Activated naive CD4-positive, alpha-beta T cell treated with anti-CD3 and anti-CD28 coated beads, Interleukin-2, amount 50 U/mL, for 24 hours (primary cell): ENCODE measurements around the gene UBE3C.
A peak's percentile ranks its signal among the peaks of the same experiment; 100 is the strongest.
"Not testable (repeated sequence)": the region's sequence is repeated elsewhere in the genome, so short reads cannot be mapped to it uniquely, and the experiment has no call there.

Source experiments
- H3K27ac Mint-ChIP-seq: one replicate; pipeline ENCODE4 v1.8.0; 2021; ENCODE audit warnings: mild to moderate bottlenecking, mixed read lengths
- H3K27me3 Mint-ChIP-seq: one replicate; pipeline ENCODE4 v1.8.0; 2021; ENCODE audit warnings: mixed read lengths
- H3K36me3 Mint-ChIP-seq: one replicate; pipeline ENCODE4 v1.8.0; 2021; ENCODE audit warnings: mixed read lengths
- H3K4me1 Mint-ChIP-seq: one replicate; pipeline ENCODE4 v1.8.0; 2021; ENCODE audit warnings: mixed read lengths
- H3K4me3 Mint-ChIP-seq: one replicate; pipeline ENCODE4 v1.8.0; 2021; ENCODE audit warnings: mild to moderate bottlenecking, mixed read lengths
- H3K9me3 Mint-ChIP-seq: one replicate; pipeline ENCODE4 v1.8.0; 2021; ENCODE audit warnings: mixed read lengths

The UBE3C gene

DNA sequence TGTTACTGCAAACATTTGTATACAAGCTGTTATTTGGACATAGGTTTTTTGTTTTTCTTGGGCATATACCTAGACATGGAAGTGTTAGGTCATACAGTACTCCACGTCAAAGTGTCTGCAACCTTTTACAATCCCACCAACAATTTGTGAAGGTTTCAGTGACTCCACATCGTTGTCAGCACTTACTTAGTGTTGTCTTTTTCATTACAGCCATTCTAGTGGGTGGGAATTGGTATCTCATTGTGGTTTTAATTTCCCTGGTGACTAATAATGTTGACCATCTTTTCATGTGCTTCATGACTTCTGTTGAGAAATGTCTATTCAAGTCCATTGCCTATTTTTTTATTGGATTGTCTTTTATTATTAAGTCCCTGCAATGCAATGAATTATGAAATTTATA lies 95.0 kb downstream of the UBE3C start:
- H3K4me1 Mint-ChIP-seq: no peaks in the 10 kb centered on the region
- H3K27ac Mint-ChIP-seq: no peak overlapping the region
- peaks cover 21% of the 10 kb centered on the region for H3K36me3 Mint-ChIP-seq
- H3K4me3 Mint-ChIP-seq: no peak overlapping the region
- no peaks in the 10 kb centered on the region for H3K27me3 Mint-ChIP-seq
- no peaks in the 10 kb centered on the region for H3K9me3 Mint-ChIP-seq

DNA sequence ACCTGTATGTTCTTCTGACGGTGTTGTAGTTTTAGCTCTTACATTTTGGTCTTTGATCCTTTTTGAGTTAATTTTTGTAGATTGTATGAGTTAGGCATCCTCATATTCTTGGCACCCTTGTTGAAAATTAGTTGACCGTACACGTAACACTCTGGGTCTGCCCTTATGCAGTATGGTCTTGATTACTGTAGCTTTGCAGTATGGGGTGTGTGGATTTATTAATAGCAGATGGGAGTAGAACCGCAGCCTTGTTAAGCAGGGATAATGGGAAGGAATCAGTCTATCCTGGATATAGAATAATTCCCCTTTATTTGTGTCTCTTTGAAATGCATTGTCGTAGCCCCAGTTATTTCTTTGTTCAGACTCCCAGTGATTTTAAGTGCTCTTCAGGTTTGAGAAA lies 95.5 kb downstream of the UBE3C start:
- Mint-ChIP-seq H3K36me3 (peaks cover 24% of the 10 kb centered on the region), H3K4me3 (no peak overlapping the region), H3K4me1 (no peaks in the 10 kb centered on the region), H3K9me3 (no peaks in the 10 kb centered on the region), H3K27ac (no peak overlapping the region), H3K27me3 (no peaks in the 10 kb centered on the region)

DNA sequence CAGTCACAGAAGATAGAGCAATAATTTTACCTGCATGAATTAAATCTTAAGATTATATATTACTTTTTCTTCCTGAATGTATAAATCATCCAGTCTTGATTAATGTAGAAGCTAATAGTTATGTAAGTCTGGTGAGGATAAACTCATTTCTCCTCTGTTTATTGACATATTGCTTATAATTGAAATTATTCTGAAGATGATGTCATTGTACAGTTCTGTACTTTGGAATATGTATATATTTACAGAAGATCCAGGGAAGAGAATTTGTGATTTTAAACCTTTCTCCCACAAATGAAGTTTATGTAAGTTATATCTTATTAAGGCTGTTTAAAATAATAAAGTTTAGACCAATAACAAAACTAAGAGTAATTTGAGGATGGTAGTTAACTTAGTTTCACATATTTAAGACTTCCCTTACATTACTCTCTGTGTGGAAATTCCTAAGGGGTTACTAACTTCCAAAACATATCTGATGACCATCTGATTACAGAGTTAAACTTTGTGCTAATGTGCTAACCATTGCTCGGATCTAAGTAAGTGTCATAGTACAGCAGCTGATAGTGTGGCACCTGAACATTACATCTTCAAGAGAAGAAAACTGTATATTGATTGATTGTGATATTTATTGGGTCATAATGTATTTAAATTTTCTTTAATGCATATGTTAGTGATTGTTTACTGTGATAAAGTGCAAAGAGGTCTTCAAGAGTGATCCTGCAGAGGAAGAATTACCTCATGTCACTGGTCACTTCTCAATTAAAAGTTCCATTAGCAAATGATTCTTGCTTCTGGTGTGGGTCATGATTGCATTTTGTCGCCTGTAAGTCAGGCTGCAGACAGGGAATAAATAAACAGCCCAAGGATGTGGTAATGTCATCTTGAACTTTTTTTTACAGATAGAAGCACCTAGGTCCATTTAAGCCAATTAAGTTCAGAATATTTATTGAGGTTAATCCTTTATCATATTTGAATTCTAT lies 96.9 kb downstream of the UBE3C start:
- Mint-ChIP-seq H3K4me3 (no peak overlapping the region), H3K27me3 (no peaks in the 10 kb centered on the region), H3K4me1 (no peaks in the 10 kb centered on the region), H3K9me3 (no peaks in the 10 kb centered on the region), H3K36me3 (peaks cover 27% of the 10 kb centered on the region), H3K27ac (no peak overlapping the region)

DNA sequence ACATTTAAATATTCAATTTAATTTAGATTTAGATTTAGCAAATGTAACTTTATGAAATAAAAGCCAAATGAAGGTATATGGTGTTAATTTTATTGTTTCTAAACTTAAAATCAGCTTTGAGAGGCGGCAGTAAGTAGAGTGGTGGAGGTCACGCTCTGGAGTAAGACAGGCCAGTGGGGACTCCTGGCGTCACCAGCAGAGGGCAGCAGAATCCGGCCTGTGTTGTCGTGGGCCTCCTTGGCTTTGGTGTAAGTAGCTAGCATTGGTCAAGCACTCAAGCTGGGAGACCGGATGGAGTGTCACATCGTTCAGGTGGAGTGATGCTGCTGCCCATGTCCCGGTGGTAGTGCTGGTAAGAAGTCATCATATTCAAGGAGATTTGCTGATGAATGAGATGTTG lies 99.4 kb downstream of the UBE3C start:
- Mint-ChIP-seq H3K4me1 (peaks cover 1% of the 10 kb centered on the region), H3K27ac (no peak overlapping the region), H3K36me3 (peaks cover 20% of the 10 kb centered on the region), H3K9me3 (no peaks in the 10 kb centered on the region), H3K4me3 (no peak overlapping the region), H3K27me3 (no peaks in the 10 kb centered on the region)

DNA sequence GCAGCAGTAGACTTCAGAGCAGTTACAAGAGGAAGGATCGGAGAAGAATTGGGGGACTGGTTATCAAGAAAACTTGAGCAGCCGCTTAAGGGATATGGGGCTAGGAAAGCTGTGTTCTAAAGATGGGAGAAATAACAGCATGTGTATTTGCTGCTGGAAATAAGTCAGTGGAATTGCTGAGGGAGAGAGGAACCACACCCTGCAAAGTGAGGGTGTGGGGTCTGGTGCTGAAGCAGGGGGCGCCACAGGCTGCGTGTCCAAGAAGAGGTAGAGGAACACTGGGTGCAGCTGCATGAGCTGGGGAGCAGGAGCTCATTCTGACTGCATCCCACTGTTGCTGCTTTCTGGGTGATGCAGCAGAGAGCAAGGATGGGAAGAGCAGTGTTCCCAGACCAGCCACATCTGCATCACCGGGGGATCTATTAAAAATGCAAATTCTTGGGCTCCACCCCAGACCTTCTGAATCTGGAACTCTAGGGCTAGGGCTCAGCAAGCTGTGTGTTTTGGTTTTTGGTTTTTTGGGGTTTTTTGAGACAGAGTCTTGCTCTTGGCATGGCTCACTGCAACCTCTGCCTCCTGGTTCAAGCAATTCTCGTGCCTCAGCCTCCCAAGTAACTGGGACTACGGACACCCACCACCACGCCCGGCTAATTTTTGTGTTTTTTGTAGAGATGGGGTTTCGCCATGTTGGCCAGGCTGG lies 101.0 kb downstream of the UBE3C start:
- Mint-ChIP-seq H3K9me3 (no peaks in the 10 kb centered on the region), H3K4me1 (peaks cover 5% of the 10 kb centered on the region), H3K4me3 (no peak overlapping the region), H3K27ac (peak overlapping the region; percentile 3), H3K27me3 (no peaks in the 10 kb centered on the region), H3K36me3 (peaks cover 13% of the 10 kb centered on the region)

DNA sequence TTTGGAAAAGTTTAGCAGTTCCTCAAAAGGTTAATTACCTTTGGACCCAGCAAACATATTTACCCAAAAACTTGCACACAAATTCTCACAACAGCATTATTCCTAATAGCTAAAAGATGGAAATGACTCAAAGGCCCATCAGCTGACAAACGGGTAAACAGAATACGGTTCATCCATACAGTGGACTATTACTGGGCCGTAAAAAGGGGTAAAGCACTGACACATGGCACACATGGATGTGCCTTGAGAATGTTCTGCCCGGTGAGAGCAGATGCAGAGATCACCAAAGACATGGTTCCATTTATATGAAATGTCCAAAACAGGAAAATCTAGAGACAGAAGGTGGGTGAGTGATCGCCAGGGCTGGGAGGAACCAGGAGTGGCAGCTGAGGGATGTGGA lies 102.9 kb downstream of the UBE3C start:
- Mint-ChIP-seq H3K4me3 (no peak overlapping the region), H3K4me1 (peaks cover 5% of the 10 kb centered on the region), H3K36me3 (peaks cover 13% of the 10 kb centered on the region), H3K27ac (no peak overlapping the region), H3K27me3 (no peaks in the 10 kb centered on the region), H3K9me3 (no peaks in the 10 kb centered on the region)

DNA sequence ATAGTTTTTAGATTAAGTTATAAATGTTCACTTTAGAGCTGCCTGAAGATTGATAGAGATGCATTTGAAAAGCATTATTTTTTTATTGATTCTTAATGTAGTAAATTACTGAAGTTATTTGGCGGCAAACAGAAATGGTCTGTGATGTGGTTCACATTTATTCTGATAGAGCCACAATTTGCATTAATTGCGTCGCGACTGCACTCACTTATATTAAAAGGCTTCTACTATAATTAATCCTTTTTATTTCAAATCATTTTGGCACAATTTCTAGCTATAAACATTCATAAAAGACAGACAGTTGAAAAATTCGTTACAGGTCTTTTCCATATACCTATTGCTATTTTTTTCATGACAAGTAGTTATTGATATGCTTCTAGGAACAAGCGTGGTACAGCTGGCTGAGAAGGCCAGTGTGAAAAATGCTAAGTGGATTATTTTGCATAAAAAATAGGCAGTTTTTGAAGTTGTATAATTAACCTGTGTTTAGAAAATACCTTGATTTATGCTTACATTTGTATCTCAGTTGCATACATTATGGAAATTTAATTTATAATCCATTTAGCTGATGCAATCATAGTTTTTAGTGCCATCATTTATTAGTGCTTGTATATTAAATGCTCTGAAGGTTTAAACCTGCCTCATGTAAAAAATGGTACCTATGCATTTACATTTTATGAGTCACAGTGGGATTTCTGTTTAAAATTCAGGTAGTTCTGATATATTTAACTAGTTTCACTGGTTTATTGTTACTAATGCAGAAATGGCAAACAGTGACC lies 106.0 kb downstream of the UBE3C start:
- no peaks in the 10 kb centered on the region for H3K27me3 Mint-ChIP-seq
- H3K36me3 Mint-ChIP-seq: peaks cover 9% of the 10 kb centered on the region
- no peak overlapping the region for H3K27ac Mint-ChIP-seq
- H3K9me3 Mint-ChIP-seq: no peaks in the 10 kb centered on the region
- no peak overlapping the region for H3K4me3 Mint-ChIP-seq
- peaks cover 5% of the 10 kb centered on the region for H3K4me1 Mint-ChIP-seq

DNA sequence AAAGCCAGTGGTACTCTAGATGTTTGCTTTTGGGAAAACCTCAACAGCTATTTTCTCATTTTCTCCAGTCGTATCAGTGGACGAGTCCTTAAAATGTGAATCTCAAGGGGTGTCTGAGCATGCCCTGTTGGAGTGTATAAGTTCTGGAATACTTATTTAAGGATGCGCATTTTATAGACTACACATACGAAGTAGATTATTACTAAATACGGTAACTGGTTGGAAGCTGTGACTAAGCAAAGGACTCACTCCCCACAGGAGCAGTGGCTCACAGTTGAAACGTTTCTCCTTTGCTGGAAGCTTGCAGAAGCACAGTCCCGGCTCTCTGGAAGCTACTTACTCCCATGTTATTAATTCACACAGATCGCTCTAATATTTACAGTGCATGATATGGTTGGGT lies 107.3 kb downstream of the UBE3C start:
- Mint-ChIP-seq H3K4me1 (peaks cover 5% of the 10 kb centered on the region), H3K36me3 (peaks cover 4% of the 10 kb centered on the region), H3K27me3 (no peaks in the 10 kb centered on the region), H3K9me3 (no peaks in the 10 kb centered on the region), H3K27ac (peak overlapping the region; percentile 10), H3K4me3 (no peak overlapping the region)

DNA sequence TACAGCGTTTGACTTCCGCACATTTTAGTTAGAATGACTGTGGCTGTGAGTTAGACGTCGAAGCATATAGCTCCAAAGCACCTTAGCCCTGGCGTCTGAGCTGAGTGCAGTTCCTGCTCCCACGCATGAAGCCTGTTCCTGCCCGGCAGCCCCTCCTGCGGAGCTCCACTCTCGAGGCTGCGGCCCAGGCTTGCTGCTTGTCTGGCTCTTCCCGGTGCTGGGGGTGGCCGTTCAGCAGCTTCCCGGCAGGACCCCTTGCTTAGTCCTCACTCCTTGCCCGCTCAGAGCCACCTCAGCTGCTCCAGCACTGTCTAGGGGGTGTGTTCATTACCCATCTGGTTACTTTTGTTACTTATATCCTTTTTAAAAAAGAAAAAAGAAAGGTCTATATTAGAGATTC lies 109.9 kb downstream of the UBE3C start:
- H3K27me3 Mint-ChIP-seq: no peaks in the 10 kb centered on the region
- no peak overlapping the region for H3K4me3 Mint-ChIP-seq
- no peaks in the 10 kb centered on the region for H3K4me1 Mint-ChIP-seq
- peaks cover 4% of the 10 kb centered on the region for H3K36me3 Mint-ChIP-seq
- H3K9me3 Mint-ChIP-seq: no peaks in the 10 kb centered on the region
- H3K27ac Mint-ChIP-seq: no peak overlapping the region

DNA sequence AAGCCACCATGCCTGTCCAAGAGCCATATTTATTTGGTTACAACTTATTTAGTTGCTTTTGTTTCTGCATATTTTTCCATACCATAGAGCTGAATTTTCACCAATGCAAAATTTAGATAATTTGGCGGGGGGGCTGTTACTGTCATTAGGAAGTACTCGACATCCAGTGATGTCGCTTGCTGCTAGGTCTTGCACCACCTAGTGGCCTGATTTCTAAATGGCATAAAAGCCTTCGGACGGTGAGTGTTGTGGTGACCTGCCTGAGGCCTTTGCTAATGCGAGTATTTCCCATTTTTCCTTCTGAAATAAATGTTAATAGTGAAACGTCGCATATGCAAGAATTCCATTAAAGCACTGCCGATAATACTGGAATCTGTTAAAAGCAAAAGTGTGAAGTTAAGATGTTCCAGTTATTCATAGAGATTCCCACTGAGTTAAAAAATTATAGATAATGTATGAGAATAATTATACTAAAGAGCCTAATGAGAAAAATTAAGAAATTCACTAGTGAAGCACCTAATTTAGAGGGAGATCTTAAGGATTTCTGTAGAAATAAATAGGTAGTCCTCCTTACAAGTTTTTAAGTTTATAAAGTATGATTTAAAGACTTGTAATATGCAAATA lies 112.0 kb downstream of the UBE3C start:
- peaks cover 4% of the 10 kb centered on the region for H3K36me3 Mint-ChIP-seq
- H3K27me3 Mint-ChIP-seq: no peaks in the 10 kb centered on the region
- no peaks in the 10 kb centered on the region for H3K4me1 Mint-ChIP-seq
- no peak overlapping the region for H3K4me3 Mint-ChIP-seq
- H3K9me3 Mint-ChIP-seq: no peaks in the 10 kb centered on the region
- H3K27ac Mint-ChIP-seq: peak overlapping the region; percentile 2

DNA sequence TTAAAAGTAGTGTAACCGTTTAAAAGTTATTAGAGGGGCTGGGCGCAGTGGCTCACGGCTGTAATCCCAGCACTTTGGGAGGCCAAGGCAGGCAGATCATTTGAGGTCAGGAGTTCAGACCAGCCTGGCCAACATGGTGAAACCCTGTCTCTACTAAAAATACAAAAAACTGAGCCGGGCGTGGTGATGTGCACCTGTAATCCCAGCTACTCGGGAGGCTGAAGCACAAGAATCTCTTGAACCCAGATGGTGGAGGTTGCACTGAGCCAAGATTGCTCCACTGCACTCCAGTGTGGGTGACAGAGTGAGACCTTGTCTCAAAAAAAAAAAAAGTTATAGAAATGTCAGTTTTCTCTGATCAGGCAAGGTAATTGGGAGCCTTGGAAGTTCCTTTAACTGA lies 113.1 kb downstream of the UBE3C start:
- not testable (repeated sequence) for H3K27ac Mint-ChIP-seq, H3K4me3 Mint-ChIP-seq, H3K9me3 Mint-ChIP-seq, H3K27me3 Mint-ChIP-seq, H3K36me3 Mint-ChIP-seq, H3K4me1 Mint-ChIP-seq

DNA sequence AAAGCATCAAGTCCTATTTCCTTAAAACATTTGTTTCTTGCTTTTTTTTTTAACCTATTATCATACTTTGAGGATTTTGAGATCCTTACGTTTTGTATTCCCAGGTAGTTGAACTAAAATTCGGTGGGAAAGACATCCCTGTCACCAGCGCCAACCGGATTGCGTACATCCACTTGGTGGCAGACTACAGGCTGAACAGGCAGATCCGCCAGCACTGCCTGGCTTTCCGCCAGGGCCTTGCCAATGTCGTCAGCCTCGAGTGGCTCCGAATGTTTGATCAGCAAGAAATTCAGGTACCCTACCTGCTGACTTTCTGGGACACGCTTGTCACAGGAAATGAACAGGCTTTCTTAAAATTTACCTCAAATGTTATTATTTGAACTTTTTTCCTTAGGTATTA lies 115.1 kb downstream of the UBE3C start:
- H3K36me3 Mint-ChIP-seq: peaks cover 6% of the 10 kb centered on the region
- no peaks in the 10 kb centered on the region for H3K27me3 Mint-ChIP-seq
- H3K4me1 Mint-ChIP-seq: no peaks in the 10 kb centered on the region
- no peaks in the 10 kb centered on the region for H3K9me3 Mint-ChIP-seq
- no peak overlapping the region for H3K4me3 Mint-ChIP-seq
- H3K27ac Mint-ChIP-seq: no peak overlapping the region

DNA sequence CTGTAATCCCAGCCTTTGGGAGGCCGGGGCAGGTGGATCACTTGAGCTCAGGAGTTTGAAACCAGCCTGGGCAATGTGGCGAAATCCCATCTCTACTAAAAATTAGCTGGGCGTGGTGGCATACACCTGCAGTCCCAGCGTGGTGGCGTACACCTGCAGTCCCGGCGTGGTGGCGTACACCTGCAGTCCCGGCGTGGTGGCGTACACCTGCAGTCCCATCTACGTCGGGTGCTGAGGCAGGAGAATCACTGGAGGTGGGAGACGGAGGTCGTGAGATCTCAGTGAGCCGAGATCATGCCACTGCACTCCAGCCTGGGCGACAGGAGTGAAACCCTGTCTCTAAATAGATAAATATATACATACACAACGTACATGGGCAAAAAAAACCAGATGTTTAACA lies 116.1 kb downstream of the UBE3C start:
- not testable (repeated sequence) for H3K27ac Mint-ChIP-seq, H3K27me3 Mint-ChIP-seq, H3K4me3 Mint-ChIP-seq, H3K36me3 Mint-ChIP-seq, H3K4me1 Mint-ChIP-seq, H3K9me3 Mint-ChIP-seq

DNA sequence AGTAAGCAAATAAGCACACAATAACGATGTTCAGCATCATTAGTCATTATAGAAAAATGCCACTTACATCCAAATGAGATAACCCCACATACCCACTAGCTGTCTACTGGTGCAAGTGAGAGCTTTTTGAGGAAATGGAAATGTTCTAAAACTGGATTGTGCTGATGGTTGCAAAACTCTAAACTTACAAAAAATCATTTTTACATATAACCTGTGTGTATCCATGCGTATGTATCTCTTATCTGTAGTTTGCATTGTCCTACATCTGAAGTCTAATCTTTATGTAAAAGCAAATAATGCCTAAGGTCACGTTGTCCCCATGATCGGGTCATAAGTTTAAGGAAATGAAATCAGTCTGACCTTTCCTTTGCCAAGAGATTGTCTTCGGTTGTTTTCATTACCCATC lies 116.5 kb downstream of the UBE3C start:
- Mint-ChIP-seq H3K27me3 (no peaks in the 10 kb centered on the region), H3K27ac (no peak overlapping the region), H3K4me3 (no peak overlapping the region), H3K9me3 (no peaks in the 10 kb centered on the region), H3K36me3 (peaks cover 6% of the 10 kb centered on the region), H3K4me1 (no peaks in the 10 kb centered on the region)

DNA sequence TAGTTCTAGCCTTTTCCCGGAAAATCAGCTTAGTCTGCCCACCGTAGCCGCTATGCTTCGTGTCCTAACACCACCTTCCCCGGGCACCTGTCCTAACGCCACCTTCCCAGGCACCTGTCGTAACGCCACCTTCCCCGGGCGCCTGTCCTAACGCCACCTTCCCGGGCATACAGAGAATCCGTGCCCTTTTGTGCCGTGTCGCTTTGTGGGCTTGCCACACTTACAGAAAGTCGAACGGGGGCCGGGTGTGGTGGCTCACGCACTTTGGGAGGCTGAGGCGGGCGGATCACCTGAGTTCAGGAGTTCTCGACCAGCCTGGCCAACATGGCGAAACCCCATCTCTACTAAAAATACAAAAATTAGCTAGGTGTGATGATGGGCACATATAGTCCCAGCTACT lies 124.4 kb downstream of the UBE3C start:
- H3K4me3 Mint-ChIP-seq: no peak overlapping the region
- peaks cover 12% of the 10 kb centered on the region for H3K36me3 Mint-ChIP-seq
- H3K27ac Mint-ChIP-seq: no peak overlapping the region
- no peaks in the 10 kb centered on the region for H3K4me1 Mint-ChIP-seq
- no peaks in the 10 kb centered on the region for H3K27me3 Mint-ChIP-seq
- no peaks in the 10 kb centered on the region for H3K9me3 Mint-ChIP-seq
